Liver (tissue), 9 donors: ENCODE data around the gene TRMT61B. TPM values are rescaled to one million over a fixed set of nuclear protein-coding genes. Genes with fewer than 3 reads are reported as not detected.

Source experiments
- DNase-seq: peaks from one replicate; pipeline ENCODE4 v3.0.0-alpha.2; 2017; ENCODE audit warnings: low spot score
- H3K27ac ChIP-seq, 2 donors: one replicate each; pipeline ENCODE4 v1.7.0; 2013; ENCODE audit warnings: inconsistent platforms in 2 of 2, low read length in 2 of 2, control low read depth in 1 of 2, low read depth in 1 of 2, mild to moderate bottlenecking in 1 of 2
- H3K27me3 ChIP-seq, 4 donors: one replicate each; pipeline versions ENCODE4 v1.6.1 to v1.7.0; 2013; ENCODE audit warnings: low read length in 3 of 4, inconsistent platforms in 1 of 4, mild to moderate bottlenecking in 1 of 4, moderate library complexity in 1 of 4; ENCODE audit not compliant: control insufficient read depth in 4 of 4, insufficient read depth in 4 of 4
- H3K36me3 ChIP-seq, 4 donors: one replicate each; pipeline versions ENCODE4 v1.6.1 to v1.7.0; 2013; ENCODE audit warnings: low read length in 3 of 4, mild to moderate bottlenecking in 3 of 4, low read depth in 1 of 4, moderate library complexity in 1 of 4; ENCODE audit not compliant: control insufficient read depth in 4 of 4, insufficient read depth in 3 of 4
- H3K4me1 ChIP-seq, 4 donors: one replicate each; pipeline versions ENCODE4 v1.6.1 to v1.7.0; 2013; ENCODE audit warnings: low read length in 3 of 4, mild to moderate bottlenecking in 3 of 4, moderate library complexity in 1 of 4; ENCODE audit not compliant: control insufficient read depth in 4 of 4, insufficient read depth in 4 of 4
- H3K4me3 ChIP-seq, 3 donors: one replicate each; pipeline versions ENCODE4 v1.6.1 to v1.7.0; 2013; ENCODE audit warnings: low read length in 3 of 3, control low read depth in 1 of 3, low read depth in 1 of 3, mild to moderate bottlenecking in 1 of 3
- H3K9ac ChIP-seq, 2 donors: one replicate each; pipeline ENCODE4 v1.7.0; 2013; ENCODE audit warnings: low read length in 2 of 2, mild to moderate bottlenecking in 2 of 2, moderate library complexity in 2 of 2, control low read depth in 1 of 2, low read depth in 1 of 2
- H3K9me3 ChIP-seq, 4 donors: one replicate each; pipeline versions ENCODE4 v1.6.1 to v1.7.0; 2013; ENCODE audit warnings: low read length in 3 of 4; ENCODE audit not compliant: control insufficient read depth in 4 of 4
- ATF3 ChIP-seq: IDR thresholded peaks from 2 replicates; pipeline ENCODE4 v1.6.1; 2016; ENCODE audit warnings: antibody characterized with exemption
- FOXA1 ChIP-seq: IDR thresholded peaks from 2 replicates; pipeline ENCODE4 v1.6.1; 2016; ENCODE audit warnings: antibody characterized with exemption
- GABPA ChIP-seq, 2 donors: IDR thresholded peaks in 1 of 2; conservative IDR thresholded peaks in 1 of 2; 2 replicates each; pipeline ENCODE4 v1.6.1; 2016; ENCODE audit warnings: antibody characterized with exemption in 2 of 2, mild to moderate bottlenecking in 1 of 2, moderate library complexity in 1 of 2
- HNF4A ChIP-seq, 2 donors: conservative IDR thresholded peaks; 2 replicates each; pipeline ENCODE4 v1.6.1; 2016; ENCODE audit warnings: antibody characterized with exemption in 2 of 2, mild to moderate bottlenecking in 2 of 2
- RAD21 ChIP-seq, 2 donors: IDR thresholded peaks; 2 replicates each; pipeline ENCODE4 v1.6.1; 2016; ENCODE audit warnings: antibody characterized with exemption in 2 of 2, mild to moderate bottlenecking in 2 of 2
- RXRA ChIP-seq, 2 donors: IDR thresholded peaks; 2 replicates each; pipeline ENCODE4 v1.6.1; 2017 to 2018; ENCODE audit warnings: antibody characterized with exemption in 2 of 2, mild to moderate bottlenecking in 1 of 2
- SP1 ChIP-seq: IDR thresholded peaks from 2 replicates; pipeline ENCODE4 v1.6.1; 2018; ENCODE audit warnings: antibody characterized with exemption, mild to moderate bottlenecking
- TAF1 ChIP-seq: conservative IDR thresholded peaks from 2 replicates; pipeline ENCODE4 v1.6.1; 2016; ENCODE audit warnings: antibody characterized with exemption, mild to moderate bottlenecking
- YY1 ChIP-seq: IDR thresholded peaks from 2 replicates; pipeline ENCODE4 v1.6.1; 2016; ENCODE audit warnings: antibody characterized with exemption, mild to moderate bottlenecking
- WGBS: extraction: QIAGEN DNeasy Blood & Tissue Kit; methylation state at CpG from one replicate; pipeline ENCODE4 v1.1.7; 2013; 5-methylcytosine and 5-hydroxymethylcytosine counted together
- polyA plus RNA-seq, 2 donors: library from polyadenylated mRNA; stranded (reverse) in 1 of 2; unstranded in 1 of 2; fragments of 200-250 nt in 1 of 2; fragments of >200 nt in 1 of 2; fragmentation: Nextera tagmentation in 1 of 2; extraction: Ambion mirVana in 1 of 2; gene quantifications; one replicate each; pipeline versions ENCODE4 v1.2.1 to v1.2.3, GENCODE V29; 2013 to 2015
- total RNA-seq, 2 donors: library from RNA; depleted of rRNA; stranded (reverse); fragments of >200 nt; gene quantifications; one replicate each; pipeline ENCODE4 v1.2.3, GENCODE V29; 2014
- TF ChIP-seq, protein P1 (sequence below): fragments of 150-350 bp; IDR thresholded peaks from 2 replicates; pipeline ENCODE4 v1.5.1; 2017; ENCODE audit warnings: improper control_type of control experiment, low read depth, low read length; ENCODE audit not compliant: missing input control
- TF ChIP-seq, protein P2 (sequence below): IDR thresholded peaks from 2 replicates; pipeline ENCODE4 v1.6.1; 2016; ENCODE audit warnings: antibody characterized with exemption, mild to moderate bottlenecking
- donor health status: healthy.
- donor health status: healthy.
- donor health status: healthy.
- donor health status: healthy.
- donor health status: healthy.

The TRMT61B gene
- total and polyA plus RNA-seq, 4 donors: 7.6 to 10.6 (median 9.7) TPM

DNA sequence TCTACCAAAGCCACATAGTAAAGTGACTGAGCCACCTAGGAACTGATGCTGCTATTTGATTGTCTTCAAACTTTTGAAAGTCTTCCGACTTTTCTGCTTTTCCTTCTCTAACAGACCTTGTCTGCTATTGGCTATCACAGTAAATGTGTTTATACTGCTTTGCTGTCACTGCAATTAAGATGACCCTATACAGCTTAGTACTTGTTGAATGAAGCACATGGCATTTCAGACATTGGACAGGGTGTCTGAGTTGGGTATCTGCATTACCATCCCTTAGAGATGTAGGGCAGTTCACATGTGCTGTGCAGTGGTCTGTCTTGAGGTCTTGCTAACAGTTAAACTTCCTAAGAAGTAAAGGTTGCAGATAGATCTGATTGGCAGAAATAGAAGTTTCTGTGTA is 27.9 kb upstream of the TRMT61B start:
- Histone ChIP-seq H3K27ac (no peak overlapping the region), H3K9me3 (no peaks in the 10 kb centered on the region), H3K9ac (no peak overlapping the region), H3K36me3 (peaks cover 0 to 8% (median 4%) of the 10 kb centered on the region in 4 donors), H3K4me3 (no peak overlapping the region), H3K4me1 (peaks cover 7 to 49% (median 45%) of the 10 kb centered on the region in 4 donors), H3K27me3 (no peaks in the 10 kb centered on the region)
- 66% methylated on average over 1 of the region's 1 CpG for WGBS
- TF ChIP-seq, protein P1, sequence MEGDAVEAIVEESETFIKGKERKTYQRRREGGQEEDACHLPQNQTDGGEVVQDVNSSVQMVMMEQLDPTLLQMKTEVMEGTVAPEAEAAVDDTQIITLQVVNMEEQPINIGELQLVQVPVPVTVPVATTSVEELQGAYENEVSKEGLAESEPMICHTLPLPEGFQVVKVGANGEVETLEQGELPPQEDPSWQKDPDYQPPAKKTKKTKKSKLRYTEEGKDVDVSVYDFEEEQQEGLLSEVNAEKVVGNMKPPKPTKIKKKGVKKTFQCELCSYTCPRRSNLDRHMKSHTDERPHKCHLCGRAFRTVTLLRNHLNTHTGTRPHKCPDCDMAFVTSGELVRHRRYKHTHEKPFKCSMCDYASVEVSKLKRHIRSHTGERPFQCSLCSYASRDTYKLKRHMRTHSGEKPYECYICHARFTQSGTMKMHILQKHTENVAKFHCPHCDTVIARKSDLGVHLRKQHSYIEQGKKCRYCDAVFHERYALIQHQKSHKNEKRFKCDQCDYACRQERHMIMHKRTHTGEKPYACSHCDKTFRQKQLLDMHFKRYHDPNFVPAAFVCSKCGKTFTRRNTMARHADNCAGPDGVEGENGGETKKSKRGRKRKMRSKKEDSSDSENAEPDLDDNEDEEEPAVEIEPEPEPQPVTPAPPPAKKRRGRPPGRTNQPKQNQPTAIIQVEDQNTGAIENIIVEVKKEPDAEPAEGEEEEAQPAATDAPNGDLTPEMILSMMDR: no peak
- TF ChIP-seq HNF4A (conservative IDR thresholded peaks at IDR 0.05) (no peak), RAD21 (IDR thresholded peaks at IDR 0.05) (no peak), FOXA1 (no peak), TAF1 (no peak), YY1 (no peak), ATF3 (no peak)
- DNase-seq: no peak

DNA sequence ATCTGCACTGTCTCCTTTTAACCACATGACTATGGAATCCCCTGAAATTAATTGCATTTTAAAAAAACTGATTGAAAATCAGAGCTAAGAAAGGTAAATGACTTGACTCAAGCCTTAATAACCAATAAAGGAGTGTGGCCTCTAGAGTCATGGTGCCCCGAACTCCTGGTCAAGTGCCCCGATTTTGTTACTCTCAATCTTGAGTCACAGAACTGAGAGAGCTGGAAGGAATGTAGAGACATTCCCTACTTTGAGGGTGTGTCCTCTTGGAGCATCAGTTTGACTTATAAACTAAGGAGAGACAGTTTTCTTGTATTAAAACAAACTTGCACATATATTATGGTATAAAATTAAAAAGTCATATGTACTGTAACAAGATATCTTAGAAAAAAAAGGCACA is 26.8 kb upstream of the TRMT61B start:
- H3K4me1 ChIP-seq: peaks cover 7 to 49% (median 45%) of the 10 kb centered on the region in 4 donors
- no peak overlapping the region for H3K27ac ChIP-seq
- DNase-seq: no peak
- H3K9me3 ChIP-seq: no peaks in the 10 kb centered on the region
- no peak overlapping the region for H3K4me3 ChIP-seq
- H3K9ac ChIP-seq: no peak overlapping the region
- 83% methylated on average over 2 of the region's 2 CpGs for WGBS
- no peaks in the 10 kb centered on the region for H3K27me3 ChIP-seq
- peaks cover 0 to 1% (median 0%) of the 10 kb centered on the region in 4 donors for H3K36me3 ChIP-seq
- TF ChIP-seq, protein P2, sequence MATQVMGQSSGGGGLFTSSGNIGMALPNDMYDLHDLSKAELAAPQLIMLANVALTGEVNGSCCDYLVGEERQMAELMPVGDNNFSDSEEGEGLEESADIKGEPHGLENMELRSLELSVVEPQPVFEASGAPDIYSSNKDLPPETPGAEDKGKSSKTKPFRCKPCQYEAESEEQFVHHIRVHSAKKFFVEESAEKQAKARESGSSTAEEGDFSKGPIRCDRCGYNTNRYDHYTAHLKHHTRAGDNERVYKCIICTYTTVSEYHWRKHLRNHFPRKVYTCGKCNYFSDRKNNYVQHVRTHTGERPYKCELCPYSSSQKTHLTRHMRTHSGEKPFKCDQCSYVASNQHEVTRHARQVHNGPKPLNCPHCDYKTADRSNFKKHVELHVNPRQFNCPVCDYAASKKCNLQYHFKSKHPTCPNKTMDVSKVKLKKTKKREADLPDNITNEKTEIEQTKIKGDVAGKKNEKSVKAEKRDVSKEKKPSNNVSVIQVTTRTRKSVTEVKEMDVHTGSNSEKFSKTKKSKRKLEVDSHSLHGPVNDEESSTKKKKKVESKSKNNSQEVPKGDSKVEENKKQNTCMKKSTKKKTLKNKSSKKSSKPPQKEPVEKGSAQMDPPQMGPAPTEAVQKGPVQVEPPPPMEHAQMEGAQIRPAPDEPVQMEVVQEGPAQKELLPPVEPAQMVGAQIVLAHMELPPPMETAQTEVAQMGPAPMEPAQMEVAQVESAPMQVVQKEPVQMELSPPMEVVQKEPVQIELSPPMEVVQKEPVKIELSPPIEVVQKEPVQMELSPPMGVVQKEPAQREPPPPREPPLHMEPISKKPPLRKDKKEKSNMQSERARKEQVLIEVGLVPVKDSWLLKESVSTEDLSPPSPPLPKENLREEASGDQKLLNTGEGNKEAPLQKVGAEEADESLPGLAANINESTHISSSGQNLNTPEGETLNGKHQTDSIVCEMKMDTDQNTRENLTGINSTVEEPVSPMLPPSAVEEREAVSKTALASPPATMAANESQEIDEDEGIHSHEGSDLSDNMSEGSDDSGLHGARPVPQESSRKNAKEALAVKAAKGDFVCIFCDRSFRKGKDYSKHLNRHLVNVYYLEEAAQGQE: no peak
- TF ChIP-seq, protein P1: no peak
- TF ChIP-seq ATF3 (no peak), RAD21 (IDR thresholded peaks at IDR 0.05) (no peak), SP1 (no peak), GABPA (IDR thresholded peaks at IDR 0.05 in 1 of 2, conservative IDR thresholded peaks at IDR 0.05 in 1 of 2) (no peak), RXRA (IDR thresholded peaks at IDR 0.05) (no peak)
